Epithelial cell of esophagus (primary cell): ENCODE measurements around the gene KRTAP10-11.
"Not testable (repeated sequence)": the region's sequence is repeated elsewhere in the genome, so short reads cannot be mapped to it uniquely, and the experiment has no call there.

Experiments
- DNase-seq: peaks from one replicate; pipeline ENCODE4 v3.0.0; 2010; ENCODE audit warnings: low read depth
- H3K4me3 ChIP-seq: 2 replicates; pipeline ENCODE4 v1.5.1; 2011; ENCODE audit warnings: mild to moderate bottlenecking, low read length, control low read depth
- CTCF ChIP-seq: IDR thresholded peaks from 2 replicates; pipeline ENCODE4 v1.5.1; 2011; ENCODE audit warnings: low read depth, mild to moderate bottlenecking, low read length, control low read depth, inconsistent platforms; ENCODE audit not compliant: insufficient read depth; ENCODE audit errors: missing control alignments

Gene KRTAP10-11

GRCh38 chr21:44625756-44626155 is 20.5 kb upstream of the KRTAP10-11 start:
- no peak overlapping the region for H3K4me3 ChIP-seq
- DNase-seq, result no peak
- no peak for TF ChIP-seq CTCF

- DNase-seq, result no peak
- H3K4me3 ChIP-seq, result no peak overlapping the region
- TF ChIP-seq CTCF, result no peak
Observed at GRCh38 chr21:44626262-44626661, 20.0 kb upstream of the KRTAP10-11 start.

GRCh38 chr21:44626673-44627143 is 19.5 kb upstream of the KRTAP10-11 start, which contains the start of gene KRTAP10-9:
Gene KRTAP10-9, plus strand, starts transcription at chr21:44627093. Its CDS starts 79 bp downstream, at chr21:44627172.
- no peak for DNase-seq
- H3K4me3 ChIP-seq, result no peak within 1 kb of the TSS
- no peak for TF ChIP-seq CTCF

GRCh38 chr21:44627181-44627822 is 18.9 kb upstream of the KRTAP10-11 start:
- DNase-seq, H3K4me3 ChIP-seq: not testable (repeated sequence)

GRCh38 chr21:44627831-44628233 is 18.4 kb upstream of the KRTAP10-11 start:
- H3K4me3 ChIP-seq, DNase-seq: not testable (repeated sequence)

- no peak for TF ChIP-seq CTCF
- no peak overlapping the region for H3K4me3 ChIP-seq
- DNase-seq, result no peak
Observed at GRCh38 chr21:44628707-44629391, 17.4 kb upstream of the KRTAP10-11 start.

- DNase-seq, result no peak
- H3K4me3 ChIP-seq, result no peak overlapping the region
- TF ChIP-seq CTCF, result no peak
Observed at GRCh38 chr21:44630440-44630839, 15.8 kb upstream of the KRTAP10-11 start.

GRCh38 chr21:44632067-44632466 is 14.1 kb upstream of the KRTAP10-11 start:
- no peak overlapping the region for H3K4me3 ChIP-seq
- no peak for TF ChIP-seq CTCF
- no peak for DNase-seq
